HCT116 (cell line): ENCODE results near the gene NHSL2. TPM values are rescaled to one million over a fixed set of nuclear protein-coding genes. Genes with fewer than 3 reads are reported as not detected.

Source experiments
- ATAC-seq: fragments of 200-7000 bp; cut with Tn5 transposase; 2 replicates; pipeline ENCODE4 v1.9.1; 2020; ENCODE audit warnings: mild to moderate bottlenecking, moderate library complexity
- BruUV-seq: library from RNA; stranded (reverse); fragments of 400-500 nt; replicated peaks from 2 replicates; lab custom pipeline; 2021; lab: Mats Ljungman, UMichigan
- CTCF ChIA-PET: fragments of 300-600 bp; sonication (Branson Sonifier 250); formaldehyde crosslinking; loops from one replicate; lab custom pipeline; 2021; ENCODE audit warnings: antibody characterized with exemption; lab: Charles Lee
- POLR2A ChIA-PET: fragments of 300-600, 350-600 bp; sonication (Branson Sonifier 250); formaldehyde crosslinking; loops from one replicate; lab custom pipeline; 2021; ENCODE audit warnings: antibody characterized with exemption; lab: Charles Lee
- RAD21 ChIA-PET, 2 experiments: fragments of 300-600 bp; sonication (Branson Sonifier 250); formaldehyde crosslinking; loops; one replicate each; lab custom pipeline; 2023; ENCODE audit warnings: low total read pairs in 2 of 2; ENCODE audit not compliant: uncharacterized antibody in 2 of 2, unreplicated experiment in 2 of 2, low non-redundant PET in 1 of 2; lab: Charles Lee
- DNase-seq: peaks from one replicate; pipeline ENCODE4 v3.0.0-alpha.2; 2010; ENCODE audit warnings: low read depth, low spot score
- H2AFZ ChIP-seq: fragments of 200-600 bp; shearing (Covaris generic), sonication (generic); 2 replicates; pipeline ENCODE4 v1.6.1; 2017; ENCODE audit warnings: low read depth, mixed run types, mixed read lengths, antibody characterized with exemption, low read length; ENCODE audit not compliant: poor library complexity, severe bottlenecking
- H3K27ac ChIP-seq: 2 replicates; pipeline ENCODE4 v1.5.1; 2012; ENCODE audit warnings: low read depth, low read length
- H3K27me3 ChIP-seq: fragments of 200-600 bp; sonication (generic); 2 replicates; pipeline ENCODE4 v1.6.1; 2016; ENCODE audit warnings: mixed run types, low read length, mixed read lengths; ENCODE audit not compliant: insufficient read depth
- H3K36me3 ChIP-seq, 2 experiments: fragments of 200-500 bp in 1 of 2; fragments of 200-600 bp in 1 of 2; sonication (Bioruptor generic) in 1 of 2; sonication (generic) in 1 of 2; 2 replicates each; pipeline versions ENCODE4 v1.5.1 to v1.6.1; 2014 to 2016; ENCODE audit warnings: low read length in 2 of 2, inconsistent platforms in 1 of 2, mixed read lengths in 1 of 2, mixed run types in 1 of 2; ENCODE audit not compliant: insufficient read depth in 2 of 2, control insufficient read depth in 1 of 2
- H3K4me1 ChIP-seq, 2 experiments: fragments of 200-600 bp in 1 of 2; sonication (generic) in 1 of 2; 2 replicates each; pipeline versions ENCODE4 v1.5.1 to v1.6.1; 2012 to 2017; ENCODE audit warnings: low read length in 2 of 2, inconsistent platforms in 1 of 2, mild to moderate bottlenecking in 1 of 2, mixed read lengths in 1 of 2, mixed run types in 1 of 2, moderate library complexity in 1 of 2; ENCODE audit not compliant: insufficient read depth in 2 of 2, control insufficient read depth in 1 of 2
- H3K4me2 ChIP-seq: fragments of 200-600 bp; sonication (generic); 2 replicates; pipeline ENCODE4 v1.6.1; 2017; ENCODE audit warnings: mixed run types, low read length, mixed read lengths
- H3K4me3 ChIP-seq, 2 experiments: fragments of 200-600 bp in 1 of 2; sonication (generic) in 1 of 2; replicated peaks in 1 of 2; 2 replicates each; pipeline ENCODE4 v1.5.1; 2011 to 2016; ENCODE audit warnings: low read length in 2 of 2, control low read depth in 1 of 2, low read depth in 1 of 2, mild to moderate bottlenecking in 1 of 2, mixed read lengths in 1 of 2, mixed run types in 1 of 2
- H3K79me2 ChIP-seq: fragments of 200-600 bp; sonication (generic); 2 replicates; pipeline ENCODE4 v1.6.1; 2017; ENCODE audit warnings: mild to moderate bottlenecking, mixed run types, low read length, moderate library complexity, mixed read lengths; ENCODE audit not compliant: insufficient read depth
- H3K9ac ChIP-seq: fragments of 200-600 bp; sonication (generic); 2 replicates; pipeline ENCODE4 v1.6.1; 2016; ENCODE audit warnings: low read length, mixed read lengths
- H3K9me2 ChIP-seq: fragments of 200-600 bp; sonication (generic), shearing (Covaris generic); 2 replicates; pipeline ENCODE4 v1.6.1; 2017; ENCODE audit warnings: mixed run types, mild to moderate bottlenecking, moderate library complexity; ENCODE audit not compliant: insufficient read depth
- H3K9me3 ChIP-seq, 2 experiments: fragments of 200-500 bp in 1 of 2; fragments of 200-600 bp in 1 of 2; sonication (Bioruptor generic) in 1 of 2; sonication (generic) in 1 of 2; 2 replicates each; pipeline ENCODE4 v1.6.1; 2014 to 2017; ENCODE audit warnings: low read length in 2 of 2, mixed read lengths in 2 of 2, inconsistent platforms in 1 of 2, low read depth in 1 of 2, mild to moderate bottlenecking in 1 of 2, mixed run types in 1 of 2, moderate library complexity in 1 of 2; ENCODE audit not compliant: control insufficient read depth in 1 of 2, insufficient read depth in 1 of 2
- H4K20me1 ChIP-seq: fragments of 200-600 bp; sonication (generic), shearing (Covaris generic); 2 replicates; pipeline ENCODE4 v1.6.1; 2017; ENCODE audit warnings: mixed run types, mild to moderate bottlenecking, moderate library complexity; ENCODE audit not compliant: insufficient read depth
- CBX3 ChIP-seq: IDR thresholded peaks from 2 replicates; pipeline ENCODE4 v1.6.1; 2012; ENCODE audit warnings: low read depth
- CEBPB ChIP-seq: IDR thresholded peaks from 2 replicates; pipeline ENCODE4 v1.6.1; 2012; ENCODE audit warnings: low read depth
- EGR1 ChIP-seq: IDR thresholded peaks from 2 replicates; pipeline ENCODE4 v1.6.1; 2012; ENCODE audit warnings: low read depth
- ELF1 ChIP-seq: IDR thresholded peaks from 2 replicates; pipeline ENCODE4 v1.6.1; 2012; ENCODE audit warnings: low read depth, borderline replicate concordance
- EZH2 ChIP-seq: fragments of 200-600 bp; sonication (generic); IDR thresholded peaks from 2 replicates; pipeline ENCODE4 v1.6.1; 2017; ENCODE audit warnings: antibody characterized with exemption, mixed run types
- EZH2phosphoT487 ChIP-seq: fragments of 200-600 bp; IDR thresholded peaks from 2 replicates; pipeline ENCODE4 v1.6.1; 2018; ENCODE audit warnings: antibody characterized with exemption, borderline replicate concordance
- FOSL1 ChIP-seq: IDR thresholded peaks from 2 replicates; pipeline ENCODE4 v1.6.1; 2012; ENCODE audit warnings: low read depth
- JUND ChIP-seq: IDR thresholded peaks from 2 replicates; pipeline ENCODE4 v1.6.1; 2012
- MAX ChIP-seq: IDR thresholded peaks from 2 replicates; pipeline ENCODE4 v1.6.1; 2012
- POLR2A ChIP-seq: IDR thresholded peaks from 2 replicates; pipeline ENCODE4 v1.7.0; 2011; ENCODE audit warnings: borderline replicate concordance; ENCODE audit not compliant: insufficient read depth, insufficient read length; ENCODE audit errors: extremely low read depth
- POLR2AphosphoS5 ChIP-seq: IDR thresholded peaks from 2 replicates; pipeline ENCODE4 v1.6.1; 2011; ENCODE audit warnings: mild to moderate bottlenecking, low read depth, low read length, moderate library complexity
- SIN3A ChIP-seq: IDR thresholded peaks from 2 replicates; pipeline ENCODE4 v1.6.1; 2012; ENCODE audit warnings: low read depth
- SP1 ChIP-seq: IDR thresholded peaks from 2 replicates; pipeline ENCODE4 v1.6.1; 2012; ENCODE audit warnings: low read depth
- YY1 ChIP-seq: IDR thresholded peaks from 2 replicates; pipeline ENCODE4 v1.6.1; 2011; ENCODE audit warnings: low read length, low read depth, moderate library complexity, mild to moderate bottlenecking; ENCODE audit not compliant: insufficient replicate concordance; ENCODE audit errors: extremely low read depth
- ZNF274 ChIP-seq: fragments of 200-500 bp; sonication (Bioruptor generic); IDR thresholded peaks from 2 replicates; pipeline ENCODE4 v1.6.1; 2014; ENCODE audit warnings: mild to moderate bottlenecking, low read depth, low read length, inconsistent platforms
- intact Hi-C: fragments of 100-400 bp; cut with micrococcal nuclease; formaldehyde crosslinking; loops from 2 replicates; pipeline ENCODE4 v1.10.0; 2022
- total RNA-seq: library from RNA; stranded (reverse); gene quantifications from one replicate; pipeline ENCODE4 v1.2.1, GENCODE V29; 2021; ENCODE audit not compliant: unreplicated experiment
- TF ChIP-seq, protein P1 (sequence below): IDR thresholded peaks from 2 replicates; pipeline ENCODE4 v1.6.1; 2012
- TF ChIP-seq, protein P2 (sequence below): IDR thresholded peaks from 2 replicates; pipeline ENCODE4 v1.6.1; 2011; ENCODE audit warnings: mild to moderate bottlenecking, low read length, moderate library complexity; ENCODE audit not compliant: insufficient replicate concordance; ENCODE audit errors: extremely low read depth
- TF ChIP-seq, protein P3 (sequence below), 3 experiments: fragments of 200-600 bp in 1 of 3; sonication (generic) in 1 of 3; IDR thresholded peaks in 2 of 3; conservative IDR thresholded peaks in 1 of 3; 2 replicates each; pipeline ENCODE4 v1.5.1; 2012 to 2017; ENCODE audit warnings: low read depth in 2 of 3, low read length in 2 of 3, antibody characterized with exemption in 1 of 3, borderline replicate concordance in 1 of 3, control low read depth in 1 of 3, mild to moderate bottlenecking in 1 of 3, mixed read lengths in 1 of 3, mixed run types in 1 of 3, moderate library complexity in 1 of 3; ENCODE audit not compliant: insufficient read depth in 1 of 3

NHSL2 gene
- total RNA-seq, 1 experiment from 2014 or later, result 0.22 TPM

DNA sequence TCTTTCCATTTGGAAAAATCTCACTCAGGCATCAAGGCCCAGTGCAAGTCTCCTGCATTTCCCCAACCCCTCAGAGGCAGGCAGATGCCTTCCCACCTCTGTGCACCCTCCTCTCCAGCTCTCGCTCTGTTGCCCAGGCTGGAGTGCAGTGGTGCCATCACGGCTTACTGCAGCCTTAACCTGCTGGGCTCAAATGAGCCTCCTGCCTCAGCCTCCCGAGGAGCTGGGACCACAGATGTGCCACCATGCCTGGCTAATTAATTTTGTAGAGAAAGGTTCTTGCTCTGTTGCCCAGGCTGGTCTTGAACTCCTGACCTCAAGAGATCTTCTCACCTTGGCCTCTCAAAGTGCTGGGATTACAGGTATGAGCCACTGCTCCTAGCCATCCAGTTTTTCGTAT, 95.8 kb downstream of the NHSL2 start:
- intact Hi-C loops, result no loop called here
- H4K20me1 ChIP-seq, result no peaks in the 10 kb centered on the region
- ATAC-seq (no peak), DNase-seq (no peak)
- no peaks in the 10 kb centered on the region for H3K79me2 ChIP-seq
- H2AFZ ChIP-seq, result no peak overlapping the region
- H3K27me3 ChIP-seq, result no peaks in the 10 kb centered on the region
- no peak overlapping the region for H3K9ac ChIP-seq
- no peak overlapping the region for H3K4me3 ChIP-seq
- no peak overlapping the region for H3K4me2 ChIP-seq
- H3K9me2 ChIP-seq, result no peaks in the 10 kb centered on the region
- no peak for TF ChIP-seq CEBPB
- no peak for TF ChIP-seq EZH2phosphoT487
- TF ChIP-seq, protein P1, sequence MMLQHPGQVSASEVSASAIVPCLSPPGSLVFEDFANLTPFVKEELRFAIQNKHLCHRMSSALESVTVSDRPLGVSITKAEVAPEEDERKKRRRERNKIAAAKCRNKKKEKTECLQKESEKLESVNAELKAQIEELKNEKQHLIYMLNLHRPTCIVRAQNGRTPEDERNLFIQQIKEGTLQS, result no peak
- TF ChIP-seq MAX, result no peak
- TF ChIP-seq EGR1, result no peak
- TF ChIP-seq FOSL1, result no peak
- no peak for TF ChIP-seq SIN3A
- TF ChIP-seq YY1, result no peak
- TF ChIP-seq SP1, result no peak
- TF ChIP-seq POLR2A, result no peak
- no peak for TF ChIP-seq POLR2AphosphoS5
- no peak for TF ChIP-seq ZNF274
- TF ChIP-seq JUND, result no peak
- BruUV-seq, result no TSS peak
- ChIA-PET CTCF (no interaction called here), POLR2A (no interaction called here), RAD21 (no interaction called here)
- H3K36me3 ChIP-seq, result no peaks in the 10 kb centered on the region
- no peak overlapping the region for H3K27ac ChIP-seq
- peaks cover 0 to 12% of the 10 kb centered on the region in 2 experiments; a peak in 2 of 4 replicates for H3K4me1 ChIP-seq
- no peaks in the 10 kb centered on the region for H3K9me3 ChIP-seq

GRCh38 chrX:72009731-72010130, 99.1 kb downstream of the NHSL2 start:
- Histone ChIP-seq H3K9me2 (no peaks in the 10 kb centered on the region), H3K4me2 (no peak overlapping the region), H2AFZ (no peak overlapping the region), H3K9me3 (no peaks in the 10 kb centered on the region), H3K27me3 (no peaks in the 10 kb centered on the region), H3K27ac (no peak overlapping the region), H3K4me1 (peaks cover 0 to under 1% of the 10 kb centered on the region in 2 experiments; a peak in 2 of 4 replicates), H4K20me1 (no peaks in the 10 kb centered on the region), H3K4me3 (no peak overlapping the region), H3K9ac (no peak overlapping the region), H3K79me2 (no peaks in the 10 kb centered on the region), H3K36me3 (no peaks in the 10 kb centered on the region)
- BruUV-seq, result no TSS peak
- intact Hi-C loops, result no loop called here
- ATAC-seq, result no peak
- RAD21 ChIA-PET, result no interaction called here
- POLR2A ChIA-PET, result no interaction called here
- CTCF ChIA-PET, result interaction anchor here (0.7 to 1.4 kb wide), 3 partner anchors 9 to 12 kb away, joined by 3 read pairs; no protein-coding TSS in a partner anchor
- DNase-seq, result no peak
- TF ChIP-seq POLR2A (no peak), EZH2 (no peak), CBX3 (no peak), ELF1 (no peak), MAX (no peak), ZNF274 (no peak), SP1 (no peak)
- TF ChIP-seq, protein P2, sequence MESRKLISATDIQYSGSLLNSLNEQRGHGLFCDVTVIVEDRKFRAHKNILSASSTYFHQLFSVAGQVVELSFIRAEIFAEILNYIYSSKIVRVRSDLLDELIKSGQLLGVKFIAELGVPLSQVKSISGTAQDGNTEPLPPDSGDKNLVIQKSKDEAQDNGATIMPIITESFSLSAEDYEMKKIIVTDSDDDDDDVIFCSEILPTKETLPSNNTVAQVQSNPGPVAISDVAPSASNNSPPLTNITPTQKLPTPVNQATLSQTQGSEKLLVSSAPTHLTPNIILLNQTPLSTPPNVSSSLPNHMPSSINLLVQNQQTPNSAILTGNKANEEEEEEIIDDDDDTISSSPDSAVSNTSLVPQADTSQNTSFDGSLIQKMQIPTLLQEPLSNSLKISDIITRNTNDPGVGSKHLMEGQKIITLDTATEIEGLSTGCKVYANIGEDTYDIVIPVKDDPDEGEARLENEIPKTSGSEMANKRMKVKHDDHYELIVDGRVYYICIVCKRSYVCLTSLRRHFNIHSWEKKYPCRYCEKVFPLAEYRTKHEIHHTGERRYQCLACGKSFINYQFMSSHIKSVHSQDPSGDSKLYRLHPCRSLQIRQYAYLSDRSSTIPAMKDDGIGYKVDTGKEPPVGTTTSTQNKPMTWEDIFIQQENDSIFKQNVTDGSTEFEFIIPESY, result no peak
- TF ChIP-seq, protein P3, sequence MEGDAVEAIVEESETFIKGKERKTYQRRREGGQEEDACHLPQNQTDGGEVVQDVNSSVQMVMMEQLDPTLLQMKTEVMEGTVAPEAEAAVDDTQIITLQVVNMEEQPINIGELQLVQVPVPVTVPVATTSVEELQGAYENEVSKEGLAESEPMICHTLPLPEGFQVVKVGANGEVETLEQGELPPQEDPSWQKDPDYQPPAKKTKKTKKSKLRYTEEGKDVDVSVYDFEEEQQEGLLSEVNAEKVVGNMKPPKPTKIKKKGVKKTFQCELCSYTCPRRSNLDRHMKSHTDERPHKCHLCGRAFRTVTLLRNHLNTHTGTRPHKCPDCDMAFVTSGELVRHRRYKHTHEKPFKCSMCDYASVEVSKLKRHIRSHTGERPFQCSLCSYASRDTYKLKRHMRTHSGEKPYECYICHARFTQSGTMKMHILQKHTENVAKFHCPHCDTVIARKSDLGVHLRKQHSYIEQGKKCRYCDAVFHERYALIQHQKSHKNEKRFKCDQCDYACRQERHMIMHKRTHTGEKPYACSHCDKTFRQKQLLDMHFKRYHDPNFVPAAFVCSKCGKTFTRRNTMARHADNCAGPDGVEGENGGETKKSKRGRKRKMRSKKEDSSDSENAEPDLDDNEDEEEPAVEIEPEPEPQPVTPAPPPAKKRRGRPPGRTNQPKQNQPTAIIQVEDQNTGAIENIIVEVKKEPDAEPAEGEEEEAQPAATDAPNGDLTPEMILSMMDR (IDR thresholded peaks at IDR 0.05 in 2 of 3, conservative IDR thresholded peaks at IDR 0.05 in 1 of 3; ENCODE audit: borderline replicate concordance in 1 of 3, insufficient read depth in 1 of 3, low read depth in 2 of 3, low read length in 2 of 3), result no peak
